CD4-positive, alpha-beta T cell treated with Interleukin-17A for 4 hours (primary cell): ENCODE data around the gene CAMK2D.

Experiments
- DNase-seq: peaks from one replicate; pipeline ENCODE4 v3.0.0-alpha.2; 2020; ENCODE audit warnings: mixed read lengths

CAMK2D gene

GRCh38 chr4:113762186-113763028 lies 869 bp upstream of the CAMK2D start:
- DNase-seq = peak; percentile 99

- peak; percentile 54 for DNase-seq
Observed at GRCh38 chr4:113760795-113761619, 531 bp downstream of the CAMK2D start.

GRCh38 chr4:113760094-113760794 lies 1.3 kb downstream of the CAMK2D start:
- peak; percentile 62 for DNase-seq

GRCh38 chr4:113759696-113760093 lies 1.8 kb downstream of the CAMK2D start:
- no peak for DNase-seq

GRCh38 chr4:113758372-113758771 lies 3.2 kb downstream of the CAMK2D start:
- no peak for DNase-seq

GRCh38 chr4:113757486-113757885 lies 4.1 kb downstream of the CAMK2D start:
- DNase-seq = no peak

GRCh38 chr4:113756005-113756410 lies 5.5 kb downstream of the CAMK2D start:
- no peak for DNase-seq

DNA sequence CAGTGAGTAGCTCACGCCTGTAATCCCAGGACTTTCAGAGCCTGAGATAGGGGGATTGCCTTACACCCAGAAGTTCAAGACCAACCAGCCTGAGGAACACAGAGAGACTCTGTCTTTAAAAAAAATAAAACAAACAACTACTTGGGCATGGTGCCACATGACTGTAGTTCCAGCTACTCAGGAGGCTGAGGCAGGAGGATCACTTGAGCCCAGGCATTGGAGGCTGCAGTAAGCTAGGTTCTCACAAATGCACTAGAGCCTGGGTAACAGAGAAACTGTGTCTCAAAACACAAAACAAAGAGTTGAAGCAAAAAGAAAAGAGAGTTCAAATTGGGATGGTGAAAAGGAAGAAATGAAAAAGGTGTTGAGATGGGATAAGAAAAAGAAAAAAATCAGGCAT lies 10.8 kb downstream of the CAMK2D start:
- no peak for DNase-seq

- no peak for DNase-seq
Observed at GRCh38 chr4:113750296-113750695, 11.2 kb downstream of the CAMK2D start.

DNA sequence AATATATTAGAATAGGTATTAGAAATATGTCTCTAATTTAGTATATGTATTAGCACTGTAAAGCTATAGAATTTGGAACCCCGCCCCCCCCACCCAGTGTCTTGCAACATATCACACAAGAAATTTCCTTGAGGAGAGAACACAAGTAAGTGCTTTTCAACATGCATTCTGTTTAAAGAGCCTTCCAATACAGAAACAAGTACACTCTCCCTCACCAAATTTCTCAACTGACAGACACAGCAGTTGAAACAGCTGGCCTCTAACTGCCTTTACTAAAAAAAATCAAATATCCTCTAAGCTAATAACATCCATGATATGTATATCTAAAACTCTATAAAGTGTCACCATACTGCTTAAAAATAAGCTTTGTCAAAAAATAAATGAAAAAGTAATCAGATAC lies 12.4 kb downstream of the CAMK2D start:
- DNase-seq = no peak

DNA sequence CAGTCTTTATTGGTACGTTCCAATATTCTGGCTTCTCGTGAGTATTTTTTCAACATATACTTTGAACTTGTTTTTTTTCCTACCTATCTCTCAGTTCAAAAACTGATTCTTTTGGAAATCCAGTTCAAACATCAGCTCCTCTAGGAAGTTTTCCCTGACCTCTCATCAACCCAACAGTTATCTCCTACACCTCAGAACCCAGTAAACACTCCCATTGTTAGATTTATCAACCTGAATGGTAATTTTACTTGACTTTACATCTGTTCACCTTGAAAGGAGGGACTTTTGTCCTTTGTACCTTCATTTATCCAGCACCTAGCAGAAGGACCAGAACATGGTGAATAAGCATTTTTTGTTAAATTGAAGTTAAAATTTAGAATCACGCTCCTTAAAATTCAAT lies 13.6 kb downstream of the CAMK2D start:
- no peak for DNase-seq

- no peak for DNase-seq
Observed at GRCh38 chr4:113745711-113746110, 15.8 kb downstream of the CAMK2D start.

- DNase-seq = no peak
Observed at GRCh38 chr4:113744667-113745240, 16.8 kb downstream of the CAMK2D start.

DNA sequence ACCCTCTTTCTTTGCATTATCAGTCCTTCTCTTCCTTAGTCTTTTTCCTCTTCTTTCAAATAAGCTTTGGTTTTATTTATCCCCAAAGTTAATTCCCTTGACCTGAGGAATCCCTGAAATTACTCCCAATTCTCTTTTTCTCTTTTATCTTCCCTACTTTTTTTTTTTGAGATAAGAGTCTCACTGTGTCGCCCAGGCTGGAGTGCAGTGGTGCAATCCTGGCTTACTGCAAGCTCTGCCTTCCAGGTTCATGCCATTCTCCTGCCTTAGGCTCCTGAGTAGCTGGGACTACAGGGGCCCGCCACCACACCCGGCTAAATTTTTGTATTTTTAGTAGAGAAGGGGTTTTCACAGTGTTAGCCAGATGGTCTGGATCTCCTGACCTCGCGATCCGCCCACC lies 17.8 kb downstream of the CAMK2D start:
- DNase-seq = no peak

DNA sequence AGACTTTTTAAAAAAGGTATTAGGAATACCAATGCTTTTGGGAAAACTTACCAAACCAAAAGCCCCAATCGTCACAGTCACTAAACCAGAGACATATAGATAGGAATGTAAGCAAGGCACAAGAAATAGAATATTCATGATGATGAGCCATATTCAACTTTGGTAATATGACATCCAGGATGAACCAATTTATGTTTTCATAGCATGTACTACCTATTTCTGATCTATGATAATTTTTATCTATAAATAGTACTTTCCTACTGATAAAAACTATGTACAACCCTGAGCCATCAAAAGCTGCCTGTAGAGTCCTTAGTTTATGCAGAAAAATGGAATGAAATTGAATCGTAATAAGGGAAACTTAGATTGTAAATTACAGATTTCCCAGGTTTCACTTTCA lies 18.9 kb downstream of the CAMK2D start:
- DNase-seq = no peak

- no peak for DNase-seq
Observed at GRCh38 chr4:113741956-113742355, 19.6 kb downstream of the CAMK2D start.

DNA sequence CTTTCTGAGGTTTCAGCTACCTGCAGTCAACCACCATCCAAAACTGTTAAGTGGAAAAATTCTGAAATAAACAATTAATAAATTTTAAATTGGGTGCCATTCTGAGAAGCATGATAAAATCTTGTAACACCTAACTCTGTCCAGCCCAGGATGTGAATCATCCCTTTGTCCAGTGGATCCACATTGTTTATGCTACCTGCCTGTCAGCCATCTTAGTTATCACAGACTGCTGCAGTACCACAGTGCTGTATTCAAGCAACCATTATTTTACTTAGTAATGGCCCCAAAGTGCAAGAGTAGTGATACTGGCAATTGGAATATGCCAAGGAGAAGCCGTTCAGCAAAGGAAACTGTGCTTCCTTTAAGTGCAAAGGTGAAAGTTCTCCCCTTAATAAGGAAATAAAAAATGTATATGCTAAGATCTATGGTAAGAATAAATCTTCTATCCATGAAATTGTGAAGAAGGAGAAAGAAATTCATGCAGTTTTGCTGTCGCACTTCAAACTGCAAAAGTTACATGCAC lies 20.6 kb downstream of the CAMK2D start:
- no peak for DNase-seq

GRCh38 chr4:113739197-113739596 lies 22.3 kb downstream of the CAMK2D start:
- DNase-seq = no peak

DNA sequence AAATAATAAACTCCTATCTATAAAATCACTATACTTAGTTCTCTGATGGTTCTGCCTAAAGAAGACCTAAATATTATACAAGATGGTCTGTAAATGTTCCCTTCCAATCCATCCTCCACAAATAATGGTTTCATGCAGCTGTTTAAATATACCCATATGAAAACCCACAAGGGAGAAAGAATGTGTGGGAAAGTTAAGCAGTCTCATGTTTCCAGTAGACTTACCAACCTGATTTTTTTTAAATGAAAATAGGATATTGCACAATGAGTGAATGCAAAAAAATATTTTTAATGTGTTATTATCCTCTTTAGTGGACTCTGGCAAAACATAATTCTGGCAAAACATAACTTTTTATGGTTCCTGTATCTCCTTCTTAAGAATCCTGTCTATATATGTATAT lies 23.3 kb downstream of the CAMK2D start:
- no peak for DNase-seq

- DNase-seq = no peak
Observed at GRCh38 chr4:113733685-113734084, 27.9 kb downstream of the CAMK2D start.

DNA sequence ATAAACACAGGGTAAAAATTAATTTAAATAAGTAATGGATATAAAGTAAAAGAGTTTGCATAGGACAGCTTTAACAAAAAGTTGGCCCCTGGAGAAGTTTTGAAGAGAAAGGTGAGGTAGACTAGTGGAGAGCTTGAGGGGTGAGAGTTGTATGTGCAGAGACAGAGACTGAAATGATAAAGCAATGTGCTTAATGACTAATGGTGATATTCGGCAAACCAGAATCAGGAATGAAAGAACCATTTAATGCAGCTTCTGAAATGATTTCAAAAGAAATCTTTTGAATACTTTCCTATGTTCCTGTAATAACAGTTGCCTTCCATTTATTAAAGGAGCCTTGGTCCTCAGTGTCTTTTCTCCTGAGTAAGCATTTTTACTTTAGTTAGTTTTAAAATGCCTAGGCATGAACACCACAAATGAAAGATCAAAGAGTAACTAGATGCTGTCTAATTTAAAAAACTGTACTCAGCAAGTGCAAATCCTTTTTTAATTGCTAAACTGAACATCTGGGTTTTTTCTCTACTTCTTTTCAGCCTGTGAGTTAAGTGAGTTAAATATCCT lies 28.5 kb downstream of the CAMK2D start:
- DNase-seq = no peak

- DNase-seq = no peak
Observed at GRCh38 chr4:113730467-113731216, 30.9 kb downstream of the CAMK2D start.
